Skeletal muscle tissue (tissue), 4 donors: ENCODE data around the gene METTL6. TPM values are rescaled to one million over a fixed set of nuclear protein-coding genes. Genes with fewer than 3 reads are reported as not detected.
"Not testable (repeated sequence)": the region's sequence is repeated elsewhere in the genome, so short reads cannot be mapped to it uniquely, and the experiment has no call there.

Experiments used
- H3K27ac ChIP-seq: one replicate; pipeline ENCODE4 v1.7.0; 2013; ENCODE audit warnings: mild to moderate bottlenecking, low read depth, low read length, inconsistent platforms
- H3K27me3 ChIP-seq, 3 donors: one replicate each; pipeline ENCODE4 v1.7.0; 2013; ENCODE audit warnings: low read length in 3 of 3; ENCODE audit not compliant: control insufficient read depth in 3 of 3, insufficient read depth in 3 of 3
- H3K36me3 ChIP-seq, 3 donors: one replicate each; pipeline ENCODE4 v1.7.0; 2013; ENCODE audit warnings: low read length in 3 of 3; ENCODE audit not compliant: control insufficient read depth in 3 of 3, insufficient read depth in 3 of 3
- H3K4me1 ChIP-seq, 3 donors: one replicate each; pipeline ENCODE4 v1.7.0; 2013; ENCODE audit warnings: low read length in 3 of 3, mild to moderate bottlenecking in 3 of 3; ENCODE audit not compliant: control insufficient read depth in 3 of 3, insufficient read depth in 3 of 3
- H3K4me3 ChIP-seq, 3 donors: one replicate each; pipeline ENCODE4 v1.7.0; 2013; ENCODE audit warnings: low read length in 3 of 3
- H3K9ac ChIP-seq, 3 donors: one replicate each; pipeline ENCODE4 v1.7.0; 2013; ENCODE audit warnings: low read length in 3 of 3, mild to moderate bottlenecking in 3 of 3, moderate library complexity in 2 of 3, low read depth in 1 of 3
- H3K9me3 ChIP-seq, 3 donors: one replicate each; pipeline ENCODE4 v1.7.0; 2013; ENCODE audit warnings: low read length in 3 of 3; ENCODE audit not compliant: control insufficient read depth in 3 of 3
- total RNA-seq: library from RNA; depleted of rRNA; stranded (reverse); fragments of >200 nt; gene quantifications from one replicate; pipeline ENCODE4 v1.2.3, GENCODE V29; 2014
- donor health status: Osteomylitis.

The METTL6 gene
- total RNA-seq, 1 donor from 2014 or later: 42.3 TPM

DNA sequence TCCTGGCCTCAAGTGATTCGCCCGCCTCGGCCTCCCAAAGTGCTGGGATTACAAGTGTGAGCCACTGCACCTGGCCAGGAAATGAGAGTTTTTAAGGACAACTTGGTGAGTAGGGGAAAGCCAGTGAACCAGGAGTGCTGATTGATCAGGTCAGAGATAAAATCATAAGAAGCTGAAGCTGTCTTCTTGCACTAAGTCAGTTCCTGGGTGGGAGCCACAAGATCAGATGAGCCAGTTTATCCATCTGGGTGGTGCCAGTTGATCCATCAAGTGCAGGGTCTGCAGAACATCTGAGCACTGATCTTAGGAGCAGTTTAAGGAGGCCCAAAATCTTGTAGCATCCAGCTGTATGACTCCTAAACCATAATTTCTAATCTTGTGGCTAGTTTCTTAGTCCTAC lies 39.0 kb downstream of the METTL6 start:
- H3K4me1 ChIP-seq, H3K27me3 ChIP-seq, H3K36me3 ChIP-seq, H3K27ac ChIP-seq, H3K4me3 ChIP-seq, H3K9ac ChIP-seq, H3K9me3 ChIP-seq: not testable (repeated sequence)

DNA sequence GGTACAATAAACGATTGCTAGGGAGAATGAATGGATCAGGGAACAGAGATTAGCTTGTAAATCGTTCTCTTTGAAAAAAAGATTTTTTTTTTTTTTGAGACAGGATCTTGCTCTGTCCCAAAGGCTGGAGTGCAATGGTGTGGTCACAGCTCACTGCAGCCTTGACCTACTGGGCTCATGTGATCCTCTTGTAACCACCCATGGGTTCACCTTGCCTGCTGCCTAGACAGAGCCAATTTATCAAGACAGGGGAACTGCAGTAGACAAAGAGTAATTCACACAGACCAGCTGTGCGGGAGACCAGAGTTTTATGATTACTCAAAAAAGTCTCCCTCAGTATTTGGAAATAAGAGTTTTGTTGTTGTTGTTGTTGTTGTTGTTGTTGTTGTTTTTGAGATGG lies 39.6 kb downstream of the METTL6 start:
- Histone ChIP-seq H3K4me1 (peaks cover 0 to 8% (median 7%) of the 10 kb centered on the region in 3 donors), H3K36me3 (no peaks in the 10 kb centered on the region), H3K27me3 (no peaks in the 10 kb centered on the region), H3K9ac (no peak overlapping the region), H3K27ac (no peak overlapping the region), H3K4me3 (no peak overlapping the region), H3K9me3 (peaks cover 0 to 4% (median 0%) of the 10 kb centered on the region in 3 donors)

DNA sequence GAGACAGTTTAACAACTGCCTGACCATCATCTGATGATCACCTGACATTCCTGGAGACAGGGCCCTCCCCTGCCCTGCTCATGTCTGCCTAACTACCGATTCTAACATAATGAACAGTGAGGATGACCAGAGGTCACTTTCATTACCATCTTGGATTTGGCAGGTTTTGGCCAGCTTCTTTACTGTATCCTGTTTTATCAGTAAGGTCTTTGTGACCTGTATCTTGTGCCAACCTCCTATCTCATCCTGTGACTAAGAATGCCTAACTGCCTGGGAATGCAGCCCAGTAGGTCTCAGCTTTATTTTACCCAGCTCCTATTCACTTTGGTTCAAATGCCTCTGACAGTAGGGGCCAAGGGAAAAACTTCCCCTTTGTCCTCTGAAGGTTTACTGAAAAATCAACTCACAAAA lies 40.2 kb downstream of the METTL6 start:
- no peaks in the 10 kb centered on the region for H3K27me3 ChIP-seq
- H3K4me1 ChIP-seq: peaks cover 0 to 8% (median 7%) of the 10 kb centered on the region in 3 donors
- peaks cover 0 to 4% (median 0%) of the 10 kb centered on the region in 3 donors for H3K9me3 ChIP-seq
- no peak overlapping the region for H3K27ac ChIP-seq
- no peak overlapping the region for H3K4me3 ChIP-seq
- no peaks in the 10 kb centered on the region for H3K36me3 ChIP-seq
- no peak overlapping the region for H3K9ac ChIP-seq

DNA sequence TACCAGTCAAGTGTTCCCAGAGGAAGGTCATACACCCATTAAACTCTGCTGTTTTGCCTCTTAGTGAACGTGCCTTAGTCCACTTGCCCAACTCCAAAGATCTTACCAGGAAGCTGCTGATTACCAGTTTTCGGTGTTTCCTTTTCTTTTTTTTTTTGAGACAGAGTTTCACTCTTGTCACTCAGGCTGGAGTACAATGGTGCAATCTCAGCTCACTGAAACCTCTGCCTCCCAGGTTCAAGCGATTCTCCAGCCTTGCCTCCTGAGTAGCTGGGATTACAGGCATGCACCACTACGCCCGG lies 40.7 kb downstream of the METTL6 start:
- not testable (repeated sequence) for H3K4me1 ChIP-seq, H3K27me3 ChIP-seq, H3K4me3 ChIP-seq, H3K9ac ChIP-seq, H3K36me3 ChIP-seq, H3K27ac ChIP-seq, H3K9me3 ChIP-seq

DNA sequence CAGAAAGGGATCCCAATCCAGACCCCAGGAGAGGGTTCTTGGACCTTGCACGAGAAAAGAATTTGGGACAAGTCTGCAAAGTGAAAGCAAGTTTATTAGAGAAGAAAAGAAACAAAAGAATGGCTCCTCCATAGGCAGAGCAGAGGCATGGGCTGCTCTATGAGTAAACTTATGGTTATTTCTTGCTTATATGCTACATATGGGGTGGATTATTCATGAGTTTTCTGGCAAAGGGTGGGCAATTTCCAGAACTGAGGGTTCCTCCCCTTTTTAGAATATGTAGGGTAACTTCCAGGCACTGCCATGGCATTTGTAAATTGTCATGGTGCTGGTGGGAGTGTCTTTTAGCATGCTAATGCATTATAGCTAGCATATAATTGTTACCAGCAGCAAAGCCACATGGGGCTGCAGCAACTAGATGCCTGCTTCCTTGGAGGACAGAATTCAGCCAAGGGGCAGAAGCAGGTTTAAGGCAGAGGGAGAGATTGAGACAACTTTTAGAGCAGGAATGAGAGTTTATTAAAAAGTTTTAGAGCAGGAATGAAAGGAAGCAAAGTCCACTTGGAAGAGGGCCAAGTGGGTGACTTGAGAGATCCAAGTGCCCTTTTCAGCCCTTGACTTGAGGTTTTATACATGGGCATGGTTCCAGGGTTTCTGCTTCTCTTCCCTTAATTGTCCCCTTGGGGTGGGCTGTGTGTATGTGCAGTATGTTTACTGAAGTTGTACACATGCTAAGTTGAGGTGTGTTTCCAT lies 41.3 kb downstream of the METTL6 start:
- Histone ChIP-seq H3K36me3 (no peaks in the 10 kb centered on the region), H3K4me3 (no peak overlapping the region), H3K9me3 (peaks cover 0 to 4% (median 0%) of the 10 kb centered on the region in 3 donors), H3K4me1 (peaks cover 0 to 8% (median 7%) of the 10 kb centered on the region in 3 donors), H3K27ac (no peak overlapping the region), H3K27me3 (no peaks in the 10 kb centered on the region), H3K9ac (no peak overlapping the region)

DNA sequence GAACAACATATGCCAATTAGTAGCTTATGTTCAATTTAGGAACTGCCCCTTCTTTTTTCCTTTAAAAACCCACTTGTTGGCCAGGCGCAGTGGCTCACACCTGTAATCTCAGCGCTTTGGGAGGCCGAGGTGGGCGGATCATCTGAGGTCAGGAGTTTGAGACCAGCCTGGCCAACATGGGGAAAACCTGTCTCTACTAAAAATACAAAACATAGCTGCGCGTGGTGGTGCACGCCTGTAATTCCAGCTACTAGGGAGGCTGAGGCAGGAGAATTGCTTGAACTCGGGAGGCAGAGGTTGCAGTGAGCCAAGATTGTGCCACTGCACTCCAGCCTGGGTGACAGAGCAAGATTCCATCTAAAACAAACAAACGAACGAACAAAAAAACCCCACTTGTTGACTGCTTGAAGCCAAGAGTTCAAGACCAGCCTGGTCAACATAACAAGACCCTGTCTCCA lies 42.1 kb downstream of the METTL6 start:
- not testable (repeated sequence) for H3K36me3 ChIP-seq, H3K9me3 ChIP-seq, H3K4me1 ChIP-seq, H3K9ac ChIP-seq, H3K4me3 ChIP-seq, H3K27ac ChIP-seq, H3K27me3 ChIP-seq

DNA sequence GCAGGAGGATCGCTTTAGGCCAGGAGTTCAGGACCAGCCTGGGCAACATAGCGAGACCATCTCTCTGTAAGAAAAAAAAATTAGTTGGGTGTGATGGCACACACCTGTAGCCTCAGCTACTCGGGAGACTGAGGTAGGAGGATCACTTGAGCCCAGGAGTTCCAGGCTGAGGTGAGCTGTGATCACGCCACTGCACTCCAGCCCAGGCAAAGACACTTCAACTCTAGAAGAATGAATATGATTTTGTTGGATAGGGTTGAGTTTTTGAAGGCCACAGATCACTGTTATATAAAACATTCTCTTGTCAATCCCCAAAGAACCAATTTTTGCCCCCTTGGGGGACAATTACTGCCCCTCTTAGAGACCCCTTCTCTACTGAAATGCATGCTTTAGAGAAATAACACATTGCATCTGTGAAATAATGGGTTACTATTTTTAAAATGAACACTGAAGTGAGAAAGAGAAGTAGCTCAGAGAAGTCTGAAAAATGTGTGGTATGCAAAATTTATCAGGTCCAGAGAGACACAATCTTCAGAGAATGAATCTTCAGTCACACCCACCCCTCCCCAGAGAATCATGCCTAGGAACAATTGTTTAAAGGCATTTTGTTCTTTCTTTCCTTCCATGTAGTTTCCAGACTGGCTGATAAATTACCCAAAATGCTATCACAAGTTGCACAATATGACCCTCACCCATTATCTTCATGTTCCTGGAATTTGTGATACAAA lies 42.7 kb downstream of the METTL6 start:
- no peaks in the 10 kb centered on the region for H3K36me3 ChIP-seq
- no peak overlapping the region for H3K4me3 ChIP-seq
- H3K27me3 ChIP-seq: no peaks in the 10 kb centered on the region
- H3K4me1 ChIP-seq: peaks cover 0 to 8% (median 7%) of the 10 kb centered on the region in 3 donors
- no peak overlapping the region for H3K9ac ChIP-seq
- no peak overlapping the region for H3K27ac ChIP-seq
- peaks cover 0 to 4% (median 0%) of the 10 kb centered on the region in 3 donors for H3K9me3 ChIP-seq

DNA sequence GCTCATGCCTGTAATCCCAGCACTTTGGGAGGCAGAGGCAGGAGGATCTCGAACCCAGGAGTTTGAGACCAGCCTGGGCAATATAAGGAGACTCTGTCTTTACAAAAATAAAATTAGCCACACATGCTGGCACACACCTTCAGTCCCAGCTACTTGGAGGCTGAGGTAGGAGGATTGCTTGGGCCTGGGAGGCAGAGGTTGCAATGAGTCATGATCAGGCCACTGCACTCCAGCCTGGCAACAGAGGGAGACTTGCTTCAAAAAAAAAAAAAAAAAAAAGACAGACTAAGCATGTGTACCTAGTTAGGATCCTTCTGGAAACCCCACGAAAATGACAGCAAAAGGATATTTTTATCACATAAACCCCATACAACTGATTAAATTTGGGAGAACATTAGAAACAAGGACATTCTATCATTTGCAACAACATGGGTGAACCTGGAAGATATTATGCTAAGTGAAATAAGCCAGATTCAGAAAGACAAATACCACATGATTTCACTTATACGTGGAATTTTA lies 44.9 kb downstream of the METTL6 start:
- H3K27ac ChIP-seq: no peak overlapping the region
- H3K36me3 ChIP-seq: no peaks in the 10 kb centered on the region
- H3K9ac ChIP-seq: no peak overlapping the region
- peaks cover 0 to 4% (median 0%) of the 10 kb centered on the region in 3 donors for H3K9me3 ChIP-seq
- no peaks in the 10 kb centered on the region for H3K27me3 ChIP-seq
- peaks cover 0 to 12% (median 5%) of the 10 kb centered on the region in 3 donors for H3K4me1 ChIP-seq
- H3K4me3 ChIP-seq: no peak overlapping the region

DNA sequence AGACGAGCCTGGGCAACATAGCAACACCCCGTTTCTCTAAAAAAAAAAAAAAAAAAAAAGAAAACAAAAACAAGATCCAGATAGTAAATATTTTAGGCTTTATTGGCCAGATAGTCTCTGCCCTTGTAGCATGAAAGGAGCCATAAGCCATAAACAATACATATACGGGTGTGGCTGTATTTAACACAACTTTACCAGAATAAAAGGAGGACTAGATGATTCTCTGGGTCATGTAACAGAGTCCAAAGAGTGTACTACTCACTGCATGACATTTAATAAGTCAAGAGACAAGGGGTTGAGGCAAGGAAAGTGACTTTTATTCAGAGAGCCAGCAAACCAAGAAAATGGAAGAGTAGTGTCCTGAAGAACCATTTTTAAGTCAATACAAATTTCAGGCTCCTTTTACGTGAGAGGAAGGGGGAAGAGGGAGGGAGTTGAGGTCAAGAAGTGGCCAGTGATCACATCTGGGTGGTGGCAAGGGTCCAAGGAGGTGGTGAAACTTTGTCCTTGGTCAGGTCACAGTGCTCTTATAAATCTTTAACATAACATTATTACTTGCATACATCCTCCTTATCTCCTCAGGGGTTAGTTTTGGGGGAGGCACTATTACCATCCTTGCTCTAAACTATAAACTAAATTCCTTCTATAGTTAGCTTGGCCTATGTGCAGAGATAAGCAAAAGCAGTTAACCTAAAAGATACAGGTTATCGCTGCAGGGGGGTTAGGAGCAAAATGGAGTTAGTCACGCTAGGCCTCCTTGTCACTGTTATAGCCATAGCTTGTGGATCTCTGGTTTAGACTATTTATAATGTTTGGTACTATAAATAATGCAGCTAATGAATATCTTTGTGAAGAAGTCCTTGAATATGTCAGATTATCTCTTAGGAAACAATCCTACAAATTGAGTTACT lies 46.1 kb downstream of the METTL6 start:
- Histone ChIP-seq H3K27me3 (no peaks in the 10 kb centered on the region), H3K9ac (no peak overlapping the region), H3K36me3 (no peaks in the 10 kb centered on the region), H3K9me3 (peaks cover 0 to 2% (median 0%) of the 10 kb centered on the region in 3 donors), H3K4me3 (no peak overlapping the region), H3K4me1 (peaks cover 0 to 5% (median 2%) of the 10 kb centered on the region in 3 donors), H3K27ac (no peak overlapping the region)
